SU-DHL-6 (cell line): ENCODE measurements around the gene CYSTM1.

Experiments used
- CTCF ChIP-seq: fragments of 200-600 bp; sonication (generic); IDR thresholded peaks from one replicate; pipeline ENCODE4 v1.5.1; 2017; ENCODE audit warnings: antibody characterized with exemption, mild to moderate bottlenecking, low read length, moderate library complexity; ENCODE audit not compliant: insufficient read depth, poor library complexity, severe bottlenecking
- EZH2phosphoT487 ChIP-seq: fragments of 200-600 bp; sonication (generic), shearing (Covaris generic); conservative IDR thresholded peaks from 2 replicates; pipeline ENCODE4 v1.6.1; 2018; ENCODE audit warnings: mild to moderate bottlenecking, antibody characterized with exemption, low read length, moderate library complexity, mixed read lengths

GRCh38 chr5:140262839-140263238 is 87.9 kb downstream of the CYSTM1 start:
- no peak for TF ChIP-seq CTCF
- TF ChIP-seq EZH2phosphoT487 = no peak
